Left renal cortex interstitium (tissue), 4 donors: ENCODE measurements around the gene KRTAP5-2. TPM values are rescaled to one million over a fixed set of nuclear protein-coding genes. Genes with fewer than 3 reads are reported as not detected.
"Not testable (repeated sequence)": the region's sequence is repeated elsewhere in the genome, so short reads cannot be mapped to it uniquely, and the experiment has no call there.

ENCODE experiments used
- DNase-seq, 4 donors: peaks; one replicate each; pipeline ENCODE4 v3.0.0-alpha.2; 2013; ENCODE audit warnings: low read depth in 4 of 4, low spot score in 2 of 4, missing footprints in 1 of 4
- polyA plus RNA-seq, 4 donors: library from polyadenylated mRNA; unstranded; fragments of 120-200 nt; gene quantifications; one replicate each; pipeline ENCODE4 v1.2.1, GENCODE V29; 2013; ENCODE audit not compliant: insufficient read length in 4 of 4

KRTAP5-2 gene
- polyA plus RNA-seq, 4 donors = 0.13 TPM; not detected in 3

DNA sequence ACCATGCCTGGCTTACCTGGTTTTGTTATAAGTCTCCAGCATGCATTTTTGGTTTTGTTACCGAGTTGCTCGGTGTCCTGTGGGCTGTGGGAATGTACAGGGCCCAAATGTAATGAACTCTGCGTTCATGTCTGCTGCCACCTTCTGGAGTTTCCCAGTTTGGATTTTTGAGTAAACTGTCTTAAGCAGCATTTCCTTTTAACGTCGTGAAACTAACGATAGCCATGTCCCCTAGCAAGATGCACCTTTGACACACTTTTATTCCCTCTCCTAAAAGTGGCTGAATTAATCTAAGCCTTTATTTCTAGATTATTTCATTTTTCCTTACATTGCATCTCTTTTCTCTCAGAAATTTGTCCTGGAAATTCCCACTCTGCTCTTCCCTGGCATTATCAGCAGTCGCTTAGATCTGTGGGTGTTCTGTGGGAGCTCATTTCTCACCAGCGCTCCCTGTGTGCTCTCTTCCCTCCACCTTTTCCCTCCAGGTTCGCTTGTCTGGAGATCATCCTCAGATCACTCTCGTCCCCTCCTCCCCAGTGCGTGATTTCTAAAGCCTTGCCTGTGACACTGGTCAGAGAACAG is 2.0 kb downstream of the KRTAP5-2 start:
- DNase-seq = not testable (repeated sequence)

DNA sequence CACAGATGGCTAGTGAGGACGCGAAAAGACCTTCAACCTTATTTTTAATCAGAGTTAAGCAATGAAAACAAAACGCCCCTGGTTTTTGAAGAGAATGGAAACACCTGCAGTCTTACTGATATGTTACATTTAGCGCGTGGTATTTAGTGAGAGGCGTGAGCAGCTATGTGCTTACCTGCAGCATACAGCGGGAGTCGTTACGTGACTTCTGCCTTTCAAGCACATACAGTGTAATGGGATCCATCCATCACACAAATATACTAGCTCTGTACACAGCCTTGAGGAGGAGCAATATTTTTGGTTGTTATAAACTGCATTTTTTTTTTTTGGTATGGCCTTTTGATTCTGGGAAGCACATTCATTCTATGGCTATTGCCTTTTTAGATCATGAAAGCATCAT is 5.5 kb downstream of the KRTAP5-2 start:
- DNase-seq = no peak

DNA sequence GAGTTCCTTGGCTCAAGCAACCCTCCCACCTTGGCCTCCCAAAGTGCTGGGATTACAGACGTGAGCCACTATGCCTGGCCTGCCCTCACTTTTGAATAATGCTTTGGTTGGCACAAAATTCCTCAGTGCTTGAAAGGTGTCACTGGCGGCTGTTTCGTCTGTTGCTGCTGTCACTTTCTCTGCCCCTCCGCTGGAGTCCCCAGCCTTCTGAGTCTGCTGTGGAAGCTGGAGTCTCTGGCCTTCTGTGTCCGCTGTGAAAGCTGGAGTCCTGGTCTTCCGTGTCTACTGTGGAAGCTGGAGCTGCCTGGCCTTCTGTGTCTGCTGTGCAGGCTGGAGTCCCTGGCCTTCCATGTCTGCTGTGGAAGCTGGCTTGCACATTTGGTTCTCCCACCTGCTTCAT is 8.1 kb downstream of the KRTAP5-2 start:
- DNase-seq = no peak

DNA sequence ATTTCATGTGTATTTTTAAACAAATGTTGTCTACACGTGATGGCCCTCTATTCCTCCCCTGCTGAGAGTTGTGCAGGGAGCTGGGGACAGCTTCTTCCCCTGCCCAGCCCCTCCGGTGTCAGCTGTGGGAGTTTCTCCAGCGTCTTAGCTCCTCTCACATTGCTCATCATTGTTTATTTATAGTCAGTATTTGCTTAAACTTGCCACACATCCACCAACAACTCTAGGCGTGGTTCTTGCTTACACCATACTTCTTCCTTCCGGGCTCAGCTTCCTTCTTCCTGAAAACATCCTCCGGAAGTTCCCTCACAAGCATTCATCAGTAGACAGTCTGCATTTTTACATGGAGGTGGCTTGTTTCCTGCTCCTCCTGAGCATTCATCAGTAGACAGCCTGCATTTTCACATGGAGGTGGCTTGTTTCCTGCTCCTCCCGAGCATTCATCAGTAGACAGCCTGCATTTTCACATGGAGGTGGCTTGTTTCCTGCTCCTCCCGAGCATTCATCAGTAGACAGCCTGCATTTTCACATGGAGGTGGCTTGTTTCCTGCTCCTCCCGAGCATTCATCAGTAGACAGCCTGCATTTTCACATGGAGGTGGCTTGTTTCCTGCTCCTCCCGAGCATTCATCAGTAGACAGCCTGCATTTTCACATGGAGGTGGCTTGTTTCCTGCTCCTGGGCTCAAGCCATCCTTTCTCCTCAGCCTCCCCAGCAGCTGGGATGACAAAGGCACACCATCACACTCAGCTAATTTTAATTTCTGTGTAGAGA is 8.7 kb downstream of the KRTAP5-2 start:
- not testable (repeated sequence) for DNase-seq

DNA sequence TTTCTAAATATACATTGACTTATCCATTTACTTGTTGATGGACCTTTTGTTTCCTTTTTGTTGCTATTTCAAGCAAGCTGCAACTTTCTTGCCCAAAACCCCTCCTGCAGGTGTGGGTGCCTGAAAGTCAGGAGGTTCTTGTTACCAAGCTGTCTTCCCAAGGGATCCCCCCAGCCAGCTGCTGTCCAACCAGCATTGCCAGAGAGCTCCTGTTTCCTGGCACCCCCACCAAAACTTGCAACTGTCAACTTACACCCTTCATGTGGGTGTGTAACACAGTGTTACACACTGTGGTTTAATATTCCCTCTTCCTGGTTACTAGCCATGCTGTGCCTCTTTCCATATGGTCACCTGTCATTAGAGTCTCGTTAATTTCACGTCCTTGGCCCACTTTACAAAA is 11.4 kb downstream of the KRTAP5-2 start:
- no peak for DNase-seq

DNA sequence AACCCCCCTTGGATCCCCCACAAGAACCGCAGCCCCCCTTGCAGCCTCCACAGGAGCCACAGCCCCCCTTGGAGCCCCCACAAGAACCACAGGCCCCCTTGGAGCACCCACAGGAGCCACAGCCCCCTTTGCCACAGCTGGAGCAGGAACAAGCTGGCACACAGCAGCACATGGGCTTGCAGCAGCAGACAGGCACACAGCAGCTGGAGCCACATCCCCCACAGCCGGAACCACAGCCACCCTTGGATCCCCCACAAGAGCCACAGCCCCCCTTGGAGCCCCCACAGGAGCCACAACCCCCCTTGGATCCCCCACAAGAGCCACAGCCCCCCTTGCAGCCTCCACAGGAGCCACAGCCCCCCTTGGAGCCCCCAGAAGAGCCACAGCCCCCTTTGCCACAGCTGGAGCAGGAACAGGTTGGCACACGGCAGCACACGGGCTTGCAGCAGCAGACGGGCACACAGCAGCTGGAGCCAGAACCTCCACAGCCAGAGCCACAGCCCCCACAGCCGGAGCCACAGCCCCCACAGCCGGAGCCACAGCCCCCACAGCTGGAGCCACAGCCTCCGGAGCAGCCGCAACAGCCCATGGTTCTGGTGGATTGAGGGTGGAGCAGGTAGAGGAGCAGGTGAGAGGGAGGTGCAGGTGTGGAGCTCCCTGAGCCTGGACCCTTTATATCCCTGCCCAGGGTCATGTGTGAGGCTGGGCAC is 13.3 kb downstream of the KRTAP5-2 start, which contains the start of gene KRTAP5-1:
Gene KRTAP5-1, minus strand, starts transcription at position 623 of the 710 bp plus-strand sequence. Its CDS starts 34 bp downstream, at position 589.
- not testable (repeated sequence) for DNase-seq

DNA sequence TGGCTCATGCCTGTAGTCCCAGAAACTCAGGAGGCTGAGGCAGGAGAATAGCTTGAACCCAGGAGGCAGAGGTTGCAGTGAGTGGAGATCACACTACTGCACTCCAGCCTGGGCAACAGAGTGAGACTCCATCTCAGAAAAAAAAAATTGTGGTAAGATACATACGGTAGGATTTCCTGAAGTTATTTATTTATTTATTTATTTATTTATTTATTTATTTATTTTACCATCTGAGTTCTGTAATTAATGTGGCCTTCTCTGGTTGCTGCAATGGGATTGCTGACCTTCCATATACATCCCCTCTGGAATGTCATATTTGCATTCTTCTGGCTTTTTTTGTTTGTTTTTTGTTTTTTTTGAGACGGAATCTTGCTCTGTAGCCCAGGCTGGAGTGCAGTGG is 15.2 kb downstream of the KRTAP5-2 start:
- DNase-seq = not testable (repeated sequence)

DNA sequence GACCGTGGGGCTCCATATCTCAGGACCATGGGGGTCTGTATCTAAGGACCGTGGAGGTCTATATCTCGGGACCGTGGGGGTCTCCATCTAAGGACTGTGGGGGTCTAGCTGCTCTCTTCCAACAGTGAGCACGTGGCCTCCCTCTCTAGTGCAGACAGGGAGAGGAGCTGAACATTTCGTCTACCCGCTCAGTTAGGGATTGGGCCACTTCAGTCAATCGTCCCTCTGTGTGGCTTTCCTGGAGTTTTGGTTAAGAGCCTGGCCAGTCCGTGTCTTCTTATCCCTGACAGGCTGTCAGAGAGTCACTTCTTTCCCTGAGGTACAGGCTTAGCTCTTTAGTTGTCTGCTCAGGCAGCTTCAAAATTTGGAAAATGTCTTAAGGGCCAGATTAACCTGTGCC is 16.1 kb downstream of the KRTAP5-2 start:
- no peak for DNase-seq

DNA sequence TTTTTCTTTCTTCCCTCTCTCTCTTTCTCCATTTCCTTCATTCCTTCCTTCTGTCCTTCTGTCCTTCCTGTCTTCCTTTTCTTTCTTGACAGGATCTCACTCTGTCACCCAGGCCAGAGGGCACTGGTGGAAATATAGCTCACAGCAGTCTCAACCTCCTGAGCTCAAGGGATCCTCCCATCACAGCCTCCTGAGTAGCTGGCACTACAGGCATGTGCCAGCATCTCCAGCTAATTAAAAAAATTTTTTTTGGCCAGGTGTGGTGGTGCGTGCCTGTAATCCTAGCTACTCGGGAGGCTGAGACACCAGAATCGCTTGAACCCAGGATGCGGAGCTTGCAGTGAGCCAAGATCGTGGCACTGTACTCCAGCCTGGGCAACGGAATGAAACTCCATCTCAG is 21.3 kb downstream of the KRTAP5-2 start:
- DNase-seq = no peak

DNA sequence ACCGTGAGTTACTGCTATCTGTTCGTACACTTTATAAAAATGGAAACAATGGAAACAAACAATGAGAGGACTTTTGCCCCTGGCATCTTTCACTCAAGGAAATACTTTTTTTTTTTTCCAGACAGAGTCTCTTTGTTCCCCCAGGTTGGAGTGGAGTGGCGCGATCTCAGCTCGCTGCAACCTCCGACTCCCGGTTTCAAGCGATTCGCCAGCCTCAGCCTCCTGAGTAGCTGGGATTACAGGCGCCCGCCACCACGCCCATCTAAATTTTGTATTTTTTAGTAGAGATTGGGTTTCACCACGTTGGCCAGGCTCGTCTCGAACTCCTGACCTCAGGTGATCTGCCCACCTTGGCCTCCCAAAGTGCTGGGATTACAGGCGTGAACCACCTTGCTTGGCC is 22.3 kb downstream of the KRTAP5-2 start:
- not testable (repeated sequence) for DNase-seq

DNA sequence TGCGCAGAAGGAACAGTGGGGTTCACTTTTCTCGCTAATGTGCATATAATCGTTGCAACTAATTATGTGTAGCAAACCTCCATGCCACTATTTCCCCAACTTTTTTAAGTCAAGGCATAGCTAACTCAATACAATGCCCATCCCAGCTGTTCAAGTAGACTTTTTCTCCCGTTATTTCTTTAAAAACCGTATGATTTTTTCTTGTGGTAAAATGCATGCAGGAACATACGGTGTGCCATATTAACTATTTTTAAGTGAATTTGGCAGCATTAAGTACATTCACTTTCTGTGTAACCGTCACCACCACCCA is 23.2 kb downstream of the KRTAP5-2 start:
- no peak for DNase-seq

DNA sequence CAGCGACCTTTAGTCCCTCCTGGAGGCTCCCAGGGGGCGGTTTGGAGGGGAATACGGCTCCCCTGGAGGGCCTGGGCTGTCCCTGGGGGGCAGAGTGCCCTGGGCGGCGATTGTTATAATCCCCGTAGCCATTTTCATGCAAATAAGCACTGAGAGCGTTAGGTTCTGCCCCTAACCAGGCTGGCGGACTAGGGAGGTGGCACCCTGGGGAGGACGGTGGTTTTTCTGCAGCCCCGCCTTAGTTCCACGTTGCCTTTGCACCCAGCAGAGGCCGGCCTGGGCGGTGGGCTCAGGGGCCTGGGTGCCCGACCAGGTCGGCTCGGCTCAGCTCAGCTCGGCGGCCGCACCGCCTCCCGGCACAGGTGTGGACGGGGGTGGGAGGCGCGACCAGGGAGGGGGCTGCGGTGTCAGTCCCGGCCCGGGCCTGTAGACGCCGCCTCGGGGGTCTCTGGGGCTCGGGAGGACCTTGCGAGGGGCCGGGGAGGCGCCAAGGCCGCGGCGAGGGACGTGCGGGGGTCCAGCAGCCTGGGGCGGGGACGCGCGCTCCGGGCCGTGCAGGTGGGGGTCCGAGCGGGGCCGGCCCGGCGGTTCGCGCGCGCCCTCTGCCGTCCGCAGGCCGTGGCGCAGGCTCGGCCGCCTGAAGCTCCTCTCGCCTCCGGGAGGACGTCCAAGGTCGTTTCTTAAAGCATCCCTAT is 23.7 kb downstream of the KRTAP5-2 start:
- no peak for DNase-seq

DNA sequence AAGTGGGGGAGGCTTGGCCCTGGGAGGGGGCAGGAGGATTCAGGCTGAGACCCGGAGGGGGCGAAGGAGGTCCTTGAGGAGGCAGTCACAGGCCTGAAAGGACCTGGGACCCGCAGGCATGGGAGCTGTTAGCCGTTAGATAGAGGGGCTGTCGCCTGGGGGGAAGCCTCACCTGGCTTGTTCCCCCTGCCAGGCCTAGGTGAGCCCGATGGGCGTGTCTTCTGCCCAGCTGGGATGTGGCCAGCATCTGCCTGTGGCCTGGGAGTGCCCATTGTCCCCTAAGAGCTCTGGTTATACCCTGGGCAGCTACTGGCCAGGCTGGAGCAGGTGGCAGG is 24.2 kb downstream of the KRTAP5-2 start:
- no peak for DNase-seq

DNA sequence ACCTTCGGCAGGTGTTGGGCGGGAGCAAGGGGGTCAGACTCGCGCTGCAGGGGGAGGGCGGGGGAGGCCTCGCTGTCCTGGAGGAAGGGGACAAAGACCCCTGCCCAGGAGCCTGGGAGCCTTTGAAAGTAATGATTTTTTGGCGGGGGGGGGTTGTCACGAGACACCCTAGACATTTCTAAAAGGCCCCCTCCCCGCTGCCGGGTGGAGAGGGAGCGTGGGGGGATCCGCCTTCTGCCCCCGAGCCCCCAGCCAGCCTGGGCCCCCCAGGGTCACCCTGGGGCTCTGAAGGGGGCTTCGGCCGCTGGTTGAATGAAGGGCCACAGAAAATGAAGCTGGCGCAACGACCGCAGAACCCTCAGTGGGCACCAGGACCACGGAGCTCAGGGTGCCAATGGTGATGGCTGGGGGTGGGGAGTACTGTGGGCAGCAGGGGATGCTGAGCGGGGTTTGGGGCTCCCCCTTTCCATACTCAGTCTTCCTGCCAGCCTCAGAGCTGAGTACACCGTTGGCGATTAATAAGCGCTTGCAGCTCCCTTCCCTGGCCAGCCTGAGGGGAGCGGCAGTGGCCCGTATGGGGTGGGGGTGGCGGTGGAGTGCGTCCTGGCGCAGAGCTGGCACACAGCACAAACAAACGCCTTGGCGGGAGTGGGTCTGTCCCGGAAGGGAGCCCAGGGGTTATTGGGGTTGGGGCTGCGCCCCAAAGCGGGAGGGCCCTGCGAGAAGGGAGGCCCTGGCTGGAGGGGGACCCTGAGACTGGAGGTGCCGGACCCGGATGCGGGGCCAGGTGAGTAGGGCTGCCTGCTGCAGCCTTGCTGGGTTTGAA is 24.8 kb downstream of the KRTAP5-2 start:
- DNase-seq = no peak

DNA sequence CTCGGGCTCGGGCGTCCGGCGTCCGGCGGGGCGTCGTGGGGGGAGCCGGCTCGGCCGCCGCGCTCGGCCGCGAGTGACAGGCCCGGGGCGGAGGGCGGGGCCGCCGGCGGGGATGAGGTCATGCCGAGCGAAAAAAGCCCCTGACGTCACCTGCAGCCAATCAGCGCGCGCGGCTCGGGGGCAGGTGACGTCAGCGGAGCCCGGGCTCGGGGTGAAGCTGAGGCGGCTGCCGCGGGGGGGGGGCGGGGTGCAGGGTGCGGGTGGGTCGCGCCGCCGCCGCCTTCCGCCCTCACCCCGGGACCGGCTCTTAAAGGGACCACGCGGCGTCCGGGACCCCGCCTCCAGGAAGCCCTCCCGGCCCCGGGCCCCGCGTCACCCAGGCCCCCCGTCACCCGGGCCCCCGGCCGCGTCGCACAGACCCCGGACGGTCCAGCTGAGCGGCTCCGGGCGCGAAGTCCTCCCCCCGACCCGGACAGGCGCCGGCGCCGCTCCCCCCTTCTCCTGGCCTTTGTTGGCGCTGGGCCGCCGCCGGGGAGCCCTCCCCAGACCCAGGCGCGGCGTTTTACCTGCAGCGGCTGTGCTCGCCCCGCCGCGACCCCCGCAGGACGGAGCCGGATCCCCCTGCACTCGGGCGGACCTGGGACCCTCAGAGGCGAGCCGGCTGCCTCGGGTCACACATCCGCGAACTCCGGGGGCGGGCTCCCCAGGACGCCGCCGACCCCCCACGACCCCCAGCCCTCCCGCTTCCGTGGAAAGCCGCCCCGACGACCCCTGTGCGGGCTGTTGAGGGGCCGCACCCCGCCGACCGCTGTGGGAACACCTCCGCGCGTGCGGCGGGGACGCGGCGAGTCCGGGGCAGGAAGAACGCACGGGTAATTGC is 25.7 kb downstream of the KRTAP5-2 start, which contains the start of gene DUSP8:
Gene DUSP8, minus strand, starts transcription at position 75 of the 880 bp plus-strand sequence. CDS start 6,445 bp downstream, outside the sequence.
- DNase-seq = no peak

DNA sequence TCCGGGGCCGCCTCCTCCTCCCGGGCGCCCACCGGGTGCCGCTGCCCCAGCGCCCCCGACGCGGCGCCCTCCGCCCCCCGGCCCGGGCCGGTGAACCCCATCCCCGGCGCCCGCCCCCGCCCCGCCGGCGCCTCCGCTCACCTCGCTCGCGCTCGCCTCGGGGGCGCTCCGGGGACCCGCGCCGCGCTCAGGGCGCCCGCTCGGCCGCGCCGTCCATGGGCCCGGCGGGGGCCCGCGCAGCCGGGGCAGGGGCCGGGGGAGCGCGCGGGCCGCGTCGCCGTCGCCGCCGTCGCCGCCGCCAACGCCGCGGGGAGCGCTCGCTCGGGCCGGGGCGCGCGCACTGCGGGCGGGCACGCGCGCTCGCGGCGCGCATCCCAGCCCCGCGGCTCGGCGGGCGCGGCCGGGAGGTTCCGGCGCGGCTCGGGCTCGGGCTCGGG is 26.3 kb downstream of the KRTAP5-2 start:
- DNase-seq = no peak

DNA sequence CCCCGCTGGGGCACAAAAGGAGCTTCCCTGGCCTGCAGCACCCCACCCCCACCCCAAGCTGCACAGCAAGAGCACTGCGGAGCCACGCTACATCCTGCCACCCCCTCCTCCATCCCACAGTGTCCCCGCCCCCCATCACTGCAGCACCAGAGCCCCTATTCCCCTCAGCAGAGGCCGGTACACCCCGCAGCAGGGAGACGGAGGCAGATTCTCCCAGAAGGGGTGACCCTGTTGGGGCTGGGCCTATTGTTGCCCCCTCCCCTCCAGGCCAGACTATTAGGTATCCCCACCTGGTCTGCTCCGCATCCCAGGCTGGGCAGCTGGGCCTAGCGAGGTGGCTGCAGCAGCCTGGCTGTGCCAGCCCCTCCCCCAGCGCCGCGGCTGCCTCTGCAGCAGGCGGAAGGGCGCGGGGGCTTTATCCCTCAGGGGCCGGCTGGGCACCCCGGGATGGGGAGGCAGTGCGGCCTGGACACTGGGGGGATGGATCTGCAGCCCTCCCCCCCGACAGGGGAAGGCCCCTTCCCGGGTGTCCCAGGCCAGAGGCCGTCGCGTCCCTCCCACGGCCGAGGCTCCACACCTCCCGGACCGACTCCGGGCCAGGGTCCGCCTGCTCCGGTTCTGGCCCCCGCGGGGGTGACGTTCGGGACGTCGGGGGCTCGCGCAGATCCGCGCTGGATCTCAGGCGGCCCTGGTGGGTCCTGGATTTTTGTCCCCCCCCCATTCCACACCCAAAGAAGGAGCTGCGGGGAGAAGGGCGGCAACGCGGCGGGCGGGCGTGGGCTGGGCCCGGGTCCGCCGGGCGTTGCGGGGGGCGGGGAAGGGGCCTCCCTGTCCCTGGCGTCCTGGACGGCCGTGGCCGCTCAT is 27.0 kb downstream of the KRTAP5-2 start:
- DNase-seq = no peak

DNA sequence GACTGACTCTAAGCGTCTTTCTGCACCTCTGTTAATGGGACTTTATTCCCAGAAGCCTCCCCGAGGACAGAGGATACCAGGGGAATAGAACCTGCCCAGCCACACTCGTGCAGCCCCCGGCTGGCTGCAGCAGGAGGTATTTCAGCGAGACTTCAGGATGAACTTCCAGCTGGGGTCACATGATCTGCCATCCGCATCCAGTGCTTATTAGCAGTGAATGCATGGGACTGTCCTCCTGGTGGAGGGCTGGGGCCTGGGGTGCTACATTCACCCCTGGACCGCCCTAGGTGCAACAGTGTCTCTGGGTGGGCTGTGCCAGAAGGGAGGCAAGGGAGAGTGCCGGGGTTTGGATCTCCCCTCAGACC is 27.6 kb downstream of the KRTAP5-2 start:
- no peak for DNase-seq
